GM06990 (cell line): ENCODE measurements around the gene NKD1.

Experiments used
- DNase-seq: peaks from one replicate; pipeline ENCODE4 v3.0.0-alpha.2; 2011; ENCODE audit not compliant: insufficient read length; ENCODE audit errors: extremely low read depth
- H3K27me3 ChIP-seq: replicated peaks from 2 replicates; pipeline ENCODE4 v1.6.0; 2011; ENCODE audit warnings: low read length; ENCODE audit not compliant: control insufficient read depth, insufficient read depth
- H3K36me3 ChIP-seq: 2 replicates; pipeline ENCODE4 v1.5.1; 2011; ENCODE audit warnings: low read length; ENCODE audit not compliant: control insufficient read depth, insufficient read depth
- H3K4me3 ChIP-seq: replicated peaks from 2 replicates; pipeline ENCODE4 v1.5.1; 2011; ENCODE audit warnings: low read depth, mild to moderate bottlenecking, control low read depth, low read length
- TF ChIP-seq, protein P1 (sequence below): IDR thresholded peaks from 2 replicates; pipeline ENCODE4 v1.5.1; 2011; ENCODE audit warnings: low read length, control low read depth, mild to moderate bottlenecking, inconsistent platforms; ENCODE audit not compliant: insufficient read depth, poor library complexity, severe bottlenecking

NKD1 gene

GRCh38 chr16:50645563-50646220 is 97.5 kb downstream of the NKD1 start:
- TF ChIP-seq, protein P1, sequence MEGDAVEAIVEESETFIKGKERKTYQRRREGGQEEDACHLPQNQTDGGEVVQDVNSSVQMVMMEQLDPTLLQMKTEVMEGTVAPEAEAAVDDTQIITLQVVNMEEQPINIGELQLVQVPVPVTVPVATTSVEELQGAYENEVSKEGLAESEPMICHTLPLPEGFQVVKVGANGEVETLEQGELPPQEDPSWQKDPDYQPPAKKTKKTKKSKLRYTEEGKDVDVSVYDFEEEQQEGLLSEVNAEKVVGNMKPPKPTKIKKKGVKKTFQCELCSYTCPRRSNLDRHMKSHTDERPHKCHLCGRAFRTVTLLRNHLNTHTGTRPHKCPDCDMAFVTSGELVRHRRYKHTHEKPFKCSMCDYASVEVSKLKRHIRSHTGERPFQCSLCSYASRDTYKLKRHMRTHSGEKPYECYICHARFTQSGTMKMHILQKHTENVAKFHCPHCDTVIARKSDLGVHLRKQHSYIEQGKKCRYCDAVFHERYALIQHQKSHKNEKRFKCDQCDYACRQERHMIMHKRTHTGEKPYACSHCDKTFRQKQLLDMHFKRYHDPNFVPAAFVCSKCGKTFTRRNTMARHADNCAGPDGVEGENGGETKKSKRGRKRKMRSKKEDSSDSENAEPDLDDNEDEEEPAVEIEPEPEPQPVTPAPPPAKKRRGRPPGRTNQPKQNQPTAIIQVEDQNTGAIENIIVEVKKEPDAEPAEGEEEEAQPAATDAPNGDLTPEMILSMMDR = no peak
- no peak for DNase-seq

DNA sequence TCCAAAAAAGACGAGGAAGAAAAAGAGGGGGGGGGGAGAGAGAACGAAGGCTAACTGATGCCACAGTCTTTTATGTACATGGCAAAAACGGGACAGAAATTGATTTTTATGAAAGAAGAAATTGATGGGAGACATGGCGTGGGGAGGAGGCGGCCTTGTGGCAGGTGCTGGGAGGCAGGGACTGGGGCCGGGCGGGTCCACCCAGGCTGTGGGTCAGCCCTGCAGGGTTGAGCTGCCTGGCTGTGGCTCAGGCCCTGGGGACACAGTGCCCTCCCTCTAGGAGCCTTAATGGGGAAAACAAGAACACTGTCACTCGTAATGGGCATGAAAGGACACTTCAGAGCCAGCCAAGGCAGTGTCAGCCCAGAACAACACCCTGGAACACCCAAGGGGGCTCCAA is 98.1 kb downstream of the NKD1 start:
- no peaks in the 10 kb centered on the region for H3K36me3 ChIP-seq
- DNase-seq = no peak
- TF ChIP-seq, protein P1 = no peak
- no peaks in the 10 kb centered on the region; the same call in none of the 2 replicates for H3K27me3 ChIP-seq
- no peak overlapping the region for H3K4me3 ChIP-seq

More at GRCh38 chr16:50645563-50646220, 97.5 kb downstream of the NKD1 start:
- Histone ChIP-seq H3K36me3 (no peaks in the 10 kb centered on the region), H3K27me3 (no peaks in the 10 kb centered on the region; the same call in none of the 2 replicates), H3K4me3 (no peak overlapping the region)

DNA sequence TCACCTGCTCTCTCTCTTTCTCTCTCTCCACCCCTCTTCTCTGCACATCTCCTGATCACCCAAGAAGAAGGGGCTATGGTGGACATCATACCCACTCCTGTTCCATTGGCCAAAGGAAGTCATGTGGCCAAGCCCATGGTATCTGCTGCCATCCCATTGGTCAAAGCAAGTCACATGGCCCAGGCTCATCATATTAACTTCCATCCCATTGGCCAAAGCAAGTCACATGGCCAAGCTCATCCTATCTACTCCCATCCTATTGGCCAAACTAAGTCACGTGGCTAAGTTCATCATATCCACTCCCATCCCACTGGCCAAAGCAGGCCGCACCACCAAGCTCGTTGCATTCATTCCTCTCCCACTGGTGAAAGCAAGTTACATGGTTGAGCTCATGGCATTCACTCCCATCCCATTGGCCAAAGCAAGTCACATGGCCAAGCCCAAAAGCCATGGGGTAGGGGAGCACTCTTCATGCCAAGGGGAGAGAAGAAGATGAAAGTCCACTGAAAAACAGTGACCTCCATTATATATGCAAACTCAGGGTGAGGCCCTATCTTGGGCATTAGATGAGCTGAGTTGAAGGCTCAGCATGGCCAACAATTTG is 103.7 kb downstream of the NKD1 start:
- TF ChIP-seq, protein P1 = no peak
- H3K36me3 ChIP-seq = no peaks in the 10 kb centered on the region
- DNase-seq = no peak
- H3K4me3 ChIP-seq = no peak overlapping the region
- H3K27me3 ChIP-seq = no peaks in the 10 kb centered on the region

DNA sequence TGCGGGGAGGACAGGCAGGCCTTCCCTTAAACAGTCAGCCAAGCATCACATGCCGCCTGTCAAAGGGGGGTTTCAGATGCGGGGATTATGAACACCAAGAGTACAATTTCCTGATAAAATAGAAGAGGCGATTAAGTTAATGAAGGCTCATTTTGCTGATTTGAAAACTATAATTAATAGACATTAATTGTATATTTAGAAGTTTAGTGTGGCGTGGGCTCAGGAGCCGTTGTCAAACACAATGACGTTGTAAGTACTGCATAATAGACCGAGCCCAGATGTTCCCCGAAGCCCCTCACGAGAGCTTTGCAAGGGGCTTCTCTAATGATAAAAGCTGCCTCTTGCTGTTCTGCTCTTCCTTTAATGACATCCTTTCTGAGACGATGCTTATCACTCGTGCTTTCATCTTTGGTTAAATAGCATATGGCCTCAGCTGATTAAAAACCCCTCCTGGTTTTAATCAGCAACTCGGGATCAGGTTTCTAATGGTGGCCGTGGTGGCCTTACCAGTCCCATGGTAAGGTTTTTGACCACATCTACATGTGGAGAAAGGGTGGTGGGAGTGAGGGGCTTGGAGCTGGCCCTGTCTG is 104.7 kb downstream of the NKD1 start:
- Histone ChIP-seq H3K27me3 (no peaks in the 10 kb centered on the region), H3K4me3 (no peak overlapping the region), H3K36me3 (no peaks in the 10 kb centered on the region)
- TF ChIP-seq, protein P1 = no peak
- no peak for DNase-seq

DNA sequence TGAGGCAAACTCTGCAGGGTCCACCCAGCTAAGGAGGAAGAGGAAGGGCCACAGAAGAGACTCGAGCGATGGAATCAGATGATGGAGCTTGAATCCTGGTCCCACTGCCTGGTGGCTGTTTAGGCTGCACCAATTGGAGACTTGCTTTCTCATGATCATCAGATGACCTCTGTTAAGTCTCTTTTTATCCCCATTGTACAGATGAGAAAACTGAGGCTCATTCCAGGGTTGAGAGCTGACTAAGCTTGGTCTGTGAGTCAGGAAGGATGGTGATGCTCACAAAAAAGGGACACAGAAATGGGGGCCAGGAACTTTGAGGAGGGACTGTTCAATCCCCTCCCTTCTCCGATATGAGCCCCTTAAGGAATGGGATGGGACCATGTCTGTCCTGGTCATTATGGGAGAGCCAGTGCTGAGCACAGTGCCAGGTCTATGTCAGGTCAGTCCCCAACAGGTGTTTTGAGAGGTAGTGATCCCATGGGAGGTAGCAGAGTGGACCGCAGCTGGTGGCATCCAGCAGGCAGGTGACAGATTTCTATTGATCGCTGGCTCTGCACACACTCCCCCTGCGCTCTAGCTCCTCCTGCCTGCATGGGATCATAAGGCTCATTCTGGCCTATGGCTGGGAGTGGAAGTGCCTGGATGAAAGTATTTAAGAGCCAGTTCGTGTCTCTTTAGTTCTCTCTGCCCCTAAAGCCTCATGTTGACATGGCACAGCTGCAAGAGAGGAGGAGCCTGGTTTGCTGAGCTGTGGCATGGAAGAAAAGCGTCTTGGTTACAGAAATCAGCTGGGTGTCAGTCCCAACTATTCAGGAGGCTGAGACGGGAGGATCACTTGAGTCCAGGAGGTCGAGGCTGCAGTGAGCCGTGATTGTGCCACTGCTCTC is 105.7 kb downstream of the NKD1 start:
- TF ChIP-seq, protein P1 = no peak
- H3K36me3 ChIP-seq = no peaks in the 10 kb centered on the region
- H3K27me3 ChIP-seq = no peaks in the 10 kb centered on the region
- DNase-seq = no peak
- no peak overlapping the region for H3K4me3 ChIP-seq
